ENCODE data around the gene PIGQ. TPM values are rescaled to one million over a fixed set of nuclear protein-coding genes. Genes with fewer than 3 reads are reported as not detected.

Gene PIGQ
- total and polyA plus RNA-seq, 2 of the 13 experiments (the other 11 are each of a cell fraction or from before 2014, with no cell fraction given) = 7.7 to 19.7 TPM

DNA sequence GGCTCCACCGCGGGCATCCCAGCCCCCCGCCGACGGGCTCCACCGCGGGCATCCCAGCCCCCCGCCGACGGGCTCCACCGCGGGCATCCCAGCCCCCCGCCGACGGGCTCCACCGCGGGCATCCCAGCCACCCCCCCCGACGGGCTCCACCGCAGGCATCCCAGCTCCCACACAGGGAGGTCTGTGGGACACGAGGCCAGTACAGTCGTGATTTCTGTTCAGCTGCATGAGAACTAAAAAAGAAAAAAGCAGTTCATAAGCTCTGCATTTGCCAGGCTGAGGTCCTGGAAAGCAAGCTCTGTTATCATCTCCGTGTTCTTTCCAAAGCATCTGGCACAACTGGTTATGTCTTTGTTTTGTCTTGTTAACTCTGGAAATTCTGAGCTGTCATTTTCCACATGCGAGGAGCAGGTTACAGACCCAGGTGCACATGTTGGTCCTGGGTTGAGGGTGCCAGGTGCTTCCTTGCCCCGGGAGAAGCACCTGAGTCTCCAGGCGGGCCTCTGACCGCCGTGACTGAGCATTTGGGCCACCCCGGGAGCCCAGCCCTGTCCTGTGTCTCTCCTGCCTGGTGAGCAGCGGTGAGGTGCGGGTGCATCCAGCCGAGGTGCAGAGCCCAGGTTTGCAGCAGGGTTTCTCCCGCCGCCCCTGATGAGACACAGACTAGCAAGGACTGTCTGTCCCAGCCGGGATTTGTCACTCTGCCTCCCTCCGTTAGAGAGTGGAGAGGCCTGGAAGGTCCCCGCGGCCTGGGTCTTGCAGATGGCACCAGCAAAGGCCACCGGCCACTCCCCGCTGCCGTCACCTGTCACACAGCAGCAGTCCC, 51.1 kb downstream of the PIGQ start:
- no TSS peak for BruUV-seq (replicated peaks)
- Histone ChIP-seq H3K36me3 (replicated peaks in 1 of 2; ENCODE audit: control insufficient read depth in 1 of 2, insufficient read depth in 2 of 2, low read length in 2 of 2) (no peaks in the 10 kb centered on the region), H2AFZ (ENCODE audit: low read length) (no peak overlapping the region), H3K4me3 (replicated peaks in 1 of 3; ENCODE audit: insufficient read depth in 1 of 3, low read depth in 2 of 3, low read length in 3 of 3) (no peak overlapping the region), H3K4me1 (ENCODE audit: insufficient read depth, low read length) (peaks cover 9% of the 10 kb centered on the region), H3K27ac (ENCODE audit: extremely low read length, insufficient read depth, low read length) (no peak overlapping the region), H3K9ac (ENCODE audit: insufficient read depth, low read depth, low read length) (no peak overlapping the region), H3K9me3 (ENCODE audit: low read length) (no peaks in the 10 kb centered on the region), H3K79me2 (ENCODE audit: insufficient read depth, low read length) (no peaks in the 10 kb centered on the region), H3K4me2 (ENCODE audit: low read depth, low read length) (no peak overlapping the region), H3K27me3 (ENCODE audit: control insufficient read depth in 1 of 2, insufficient read depth in 2 of 2, low read length in 2 of 2) (no peaks in the 10 kb centered on the region), H4K20me1 (ENCODE audit: insufficient read depth, low read length) (no peaks in the 10 kb centered on the region)
- FAIRE-seq = no peak
- TF ChIP-seq NR1H2 (CRISPR knock-in tag; IDR thresholded peaks at IDR 0.05; ENCODE audit: borderline replicate concordance, low read depth) (no peak), PHF8 (CRISPR knock-in tag; IDR thresholded peaks at IDR 0.05) (no peak), TCF12 (IDR thresholded peaks at IDR 0.05) (no peak), TCF12 (CRISPR knock-in tag; IDR thresholded peaks at IDR 0.05) (no peak), ZNF782 (CRISPR knock-in tag; IDR thresholded peaks at IDR 0.05; ENCODE audit: borderline replicate concordance) (no peak), RXRA (CRISPR knock-in tag; IDR thresholded peaks at IDR 0.05) (no peak), ZNF615 (CRISPR knock-in tag; IDR thresholded peaks at IDR 0.05; ENCODE audit: borderline replicate concordance) (no peak), ZNF496 (CRISPR knock-in tag; IDR thresholded peaks at IDR 0.05; ENCODE audit: insufficient replicate concordance) (no peak), POLR2AphosphoS2 (IDR thresholded peaks at IDR 0.05; ENCODE audit: low read depth, low read length) (no peak), STAT5B (CRISPR knock-in tag; IDR thresholded peaks at IDR 0.05) (no peak)
- DNase-seq (ENCODE audit: low spot score) = no peak
- ChIA-PET POLR2A (no interaction called here), CTCF (ENCODE audit: low intra/inter-chr PET ratio, low total read pairs) (no interaction called here)
- no peak for ATAC-seq
- in situ Hi-C loops (cut with HindIII; ENCODE audit: extremely low pct_ligation_motif_present, low pct_unique_long_range_greater_than_20kb) = no loop called here
- intact Hi-C loops (cut with micrococcal nuclease; ENCODE audit: unreplicated experiment) = no loop called here
- WGBS (ENCODE audit: low lambda C conversion rate) = 97% methylated on average over 23 of the region's 41 CpGs

Data from HepG2 (cell line).